ENCODE measurements around the gene NLRP3. TPM values are rescaled to one million over a fixed set of nuclear protein-coding genes. Genes with fewer than 3 reads are reported as not detected.

The NLRP3 gene
- total RNA-seq, 1 donor from 2014 or later, result 0.44 TPM

DNA sequence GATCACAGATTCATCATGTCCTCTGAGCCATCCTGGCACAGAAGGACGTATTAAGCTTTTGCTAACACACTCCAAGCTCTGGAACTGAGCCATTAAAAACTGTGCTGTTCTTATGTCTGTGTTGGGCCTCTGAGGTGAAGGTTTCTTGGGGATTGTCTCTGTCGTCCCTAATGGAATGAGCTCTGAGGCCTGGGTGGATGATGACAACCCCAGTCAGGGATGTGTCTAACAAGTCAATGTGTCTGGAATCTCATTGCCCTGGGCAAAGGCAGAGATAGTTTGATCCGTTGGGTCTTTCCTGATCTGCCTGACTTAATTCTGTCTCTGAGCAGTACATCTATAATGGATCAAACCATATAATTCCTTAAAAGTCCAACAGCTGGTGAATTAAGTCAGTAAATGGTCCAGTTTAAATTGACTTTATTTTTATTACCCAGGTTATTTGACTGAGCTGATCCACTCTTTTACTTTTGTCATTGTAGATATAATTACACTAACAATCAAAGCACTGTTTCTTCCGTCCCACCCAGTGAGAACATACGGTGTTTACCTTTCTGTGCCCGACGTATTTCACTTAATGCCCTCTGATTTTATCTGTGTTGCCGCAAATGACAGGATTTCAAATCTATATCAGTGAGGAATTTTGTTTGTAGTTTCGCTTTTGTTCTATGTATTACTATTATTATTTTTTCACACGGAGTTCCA is 80.8 kb downstream of the NLRP3 start:
- ChIA-PET CTCF (no interaction called here), POLR2A (no interaction called here)
- intact Hi-C loops (cut with micrococcal nuclease), result no loop called here

More for the DNA sequence above, 80.8 kb downstream of the NLRP3 start:
- no peak overlapping the region for H3K27ac Mint-ChIP-seq
- no peak for DNase-seq
- TF ChIP-seq, protein P1, sequence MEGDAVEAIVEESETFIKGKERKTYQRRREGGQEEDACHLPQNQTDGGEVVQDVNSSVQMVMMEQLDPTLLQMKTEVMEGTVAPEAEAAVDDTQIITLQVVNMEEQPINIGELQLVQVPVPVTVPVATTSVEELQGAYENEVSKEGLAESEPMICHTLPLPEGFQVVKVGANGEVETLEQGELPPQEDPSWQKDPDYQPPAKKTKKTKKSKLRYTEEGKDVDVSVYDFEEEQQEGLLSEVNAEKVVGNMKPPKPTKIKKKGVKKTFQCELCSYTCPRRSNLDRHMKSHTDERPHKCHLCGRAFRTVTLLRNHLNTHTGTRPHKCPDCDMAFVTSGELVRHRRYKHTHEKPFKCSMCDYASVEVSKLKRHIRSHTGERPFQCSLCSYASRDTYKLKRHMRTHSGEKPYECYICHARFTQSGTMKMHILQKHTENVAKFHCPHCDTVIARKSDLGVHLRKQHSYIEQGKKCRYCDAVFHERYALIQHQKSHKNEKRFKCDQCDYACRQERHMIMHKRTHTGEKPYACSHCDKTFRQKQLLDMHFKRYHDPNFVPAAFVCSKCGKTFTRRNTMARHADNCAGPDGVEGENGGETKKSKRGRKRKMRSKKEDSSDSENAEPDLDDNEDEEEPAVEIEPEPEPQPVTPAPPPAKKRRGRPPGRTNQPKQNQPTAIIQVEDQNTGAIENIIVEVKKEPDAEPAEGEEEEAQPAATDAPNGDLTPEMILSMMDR (IDR thresholded peaks at IDR 0.05), result no peak
- no peaks in the 10 kb centered on the region for H3K4me1 Mint-ChIP-seq
- no peak overlapping the region for H3K4me3 Mint-ChIP-seq
- no peaks in the 10 kb centered on the region for H3K36me3 Mint-ChIP-seq (ENCODE audit: low read depth)
- peaks cover 13% of the 10 kb centered on the region for H3K27me3 Mint-ChIP-seq
- H3K9me3 Mint-ChIP-seq, result no peaks in the 10 kb centered on the region
- ATAC-seq (ENCODE audit: low read depth), result no peak

Other genes with a start within 250 kb of the NLRP3 start
- gene ZNF124, start 244.2 kb upstream of the NLRP3 start, total RNA-seq, result 33.7 and 39.1 TPM in 2 replicates
- gene VN1R5, start 160.1 kb upstream of the NLRP3 start, total RNA-seq, result not detected in 2 replicates
- gene ZNF496, start 84.3 kb upstream of the NLRP3 start, total RNA-seq, result 15.0 and 21.2 TPM in 2 replicates
- not detected in 2 replicates for gene OR2B11, start 41.9 kb downstream of the NLRP3 start, total RNA-seq
- gene OR2C3, start 120.3 kb downstream of the NLRP3 start, total RNA-seq, result not detected in 2 replicates
- not detected in 2 replicates for gene GCSAML, start 133.0 kb downstream of the NLRP3 start, total RNA-seq
- not detected in 2 replicates for gene OR2G2, start 172.2 kb downstream of the NLRP3 start, total RNA-seq
- gene OR2G3, start 189.4 kb downstream of the NLRP3 start, total RNA-seq, result not detected in 2 replicates

Data from activated B cell treated with CpG ODN at 0.5 μM for 24 hours (primary cell).